Measurements from ENCODE around the gene SLC27A5.

Gene SLC27A5

DNA sequence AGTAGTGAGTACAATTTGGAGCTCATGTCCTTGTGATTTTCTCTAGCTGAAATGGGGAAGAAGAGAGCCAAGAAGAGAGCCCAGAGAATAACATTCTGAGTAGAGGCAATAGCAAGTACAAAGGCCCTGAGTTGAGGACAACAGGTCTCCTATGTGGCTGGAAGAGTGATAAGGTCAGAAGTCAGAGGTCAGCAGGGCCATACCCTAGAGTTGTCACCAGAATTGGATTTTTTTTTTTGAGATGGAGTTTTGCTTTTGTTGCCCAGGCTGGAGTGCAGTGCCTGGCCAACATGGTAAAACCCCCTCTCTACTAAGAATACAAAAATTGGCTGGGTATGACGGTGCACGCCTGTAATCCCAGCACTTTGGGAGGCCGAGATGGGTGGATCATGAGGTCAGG is 24.1 kb upstream of the SLC27A5 start:
- TF ChIP-seq JUND (IDR thresholded peaks at IDR 0.05; ENCODE audit: low read depth): no peak
- in situ Hi-C loops (cut with HindIII; ENCODE audit: low pct_unique_long_range_greater_than_20kb, low sequenced_read_pairs): no loop called here
- no peak for DNase-seq (ENCODE audit: low read depth in 1 of 2, low spot score in 1 of 2)

DNA sequence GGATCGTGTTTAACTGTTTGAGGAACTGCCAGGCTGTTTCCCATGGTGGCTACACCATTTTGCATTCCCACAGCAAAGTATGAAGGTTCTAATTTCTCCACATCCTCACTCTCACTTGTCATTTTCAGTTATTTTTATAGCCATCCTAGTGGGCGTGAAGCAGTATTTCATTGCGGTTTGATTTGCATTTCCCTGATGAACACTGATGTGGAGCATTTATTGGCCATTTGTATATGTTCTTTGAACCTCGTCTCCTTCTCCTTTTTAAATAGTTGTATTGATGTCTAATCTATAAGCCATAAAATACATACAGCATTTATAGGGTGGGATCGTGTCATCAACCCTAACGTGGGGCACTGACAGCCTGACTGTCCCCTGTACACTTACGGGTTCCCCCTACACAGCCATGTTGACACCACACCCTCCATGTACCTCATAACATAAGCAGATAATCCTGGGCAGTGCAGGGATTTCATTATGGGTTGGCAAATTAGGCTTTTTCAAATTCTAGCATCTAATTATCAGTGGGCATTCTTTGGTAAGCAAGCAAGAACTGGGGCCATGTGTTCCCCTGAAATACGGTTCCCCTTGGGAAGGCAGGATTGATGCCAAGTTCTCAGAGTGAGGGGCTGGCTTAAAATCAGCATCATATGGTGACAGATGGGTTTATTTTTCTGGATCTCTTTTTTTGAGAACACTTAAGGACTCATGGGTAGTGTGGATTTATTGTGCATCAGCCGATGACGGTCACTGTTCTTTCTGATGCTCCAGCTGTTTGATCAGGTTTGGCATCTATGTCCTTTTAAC is 19.4 kb upstream of the SLC27A5 start:
- no peak for DNase-seq (ENCODE audit: low read depth in 1 of 2, low spot score in 1 of 2)
- TF ChIP-seq JUND (IDR thresholded peaks at IDR 0.05; ENCODE audit: low read depth): no peak
- in situ Hi-C loops (cut with HindIII; ENCODE audit: low pct_unique_long_range_greater_than_20kb, low sequenced_read_pairs): no loop called here

DNA sequence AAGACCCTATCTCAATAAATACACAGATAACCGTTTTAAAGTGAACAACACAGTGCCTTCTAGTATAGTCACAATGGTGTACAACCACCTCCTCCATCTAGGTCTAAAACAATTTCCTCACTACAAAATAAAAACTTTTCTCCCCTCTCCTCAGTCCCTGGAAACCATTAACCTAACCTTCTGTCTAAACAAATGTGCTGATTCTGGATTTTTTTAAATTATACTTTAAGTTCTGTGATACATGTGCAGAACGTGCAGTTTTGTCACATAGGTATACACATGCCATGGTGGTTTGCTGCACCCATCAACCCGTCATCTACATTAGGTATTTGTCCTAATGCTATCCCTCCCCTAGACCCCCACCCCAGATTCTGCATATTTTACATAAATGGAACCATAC is 17.6 kb upstream of the SLC27A5 start:
- in situ Hi-C loops (cut with HindIII; ENCODE audit: low pct_unique_long_range_greater_than_20kb, low sequenced_read_pairs): no loop called here
- TF ChIP-seq JUND (IDR thresholded peaks at IDR 0.05; ENCODE audit: low read depth): no peak
- DNase-seq (ENCODE audit: low read depth in 1 of 2, low spot score in 1 of 2): no peak

DNA sequence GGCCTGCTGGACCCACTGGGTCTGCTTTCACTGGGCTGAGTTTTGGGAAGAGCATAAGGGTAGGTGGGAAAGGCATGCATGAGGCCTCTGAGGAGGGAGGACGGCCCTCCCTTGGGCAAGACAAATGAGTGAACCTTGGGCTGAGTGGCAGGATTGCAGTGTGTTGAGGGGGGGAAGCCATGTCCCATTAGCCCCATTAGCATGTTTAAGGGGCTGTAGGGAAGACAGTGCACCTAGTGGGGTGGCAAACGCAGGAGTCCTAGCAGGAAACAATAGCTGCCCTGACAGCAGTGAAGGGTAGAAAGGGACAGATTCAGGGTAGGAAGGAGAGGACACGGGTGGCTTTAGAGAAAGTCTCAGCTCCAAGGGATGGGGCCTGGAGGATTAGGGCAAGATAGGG is 10.9 kb upstream of the SLC27A5 start:
- in situ Hi-C loops (cut with HindIII; ENCODE audit: low pct_unique_long_range_greater_than_20kb, low sequenced_read_pairs): no loop called here
- TF ChIP-seq JUND (IDR thresholded peaks at IDR 0.05; ENCODE audit: low read depth): no peak
- DNase-seq (ENCODE audit: low read depth in 1 of 2, low spot score in 1 of 2): no peak

DNA sequence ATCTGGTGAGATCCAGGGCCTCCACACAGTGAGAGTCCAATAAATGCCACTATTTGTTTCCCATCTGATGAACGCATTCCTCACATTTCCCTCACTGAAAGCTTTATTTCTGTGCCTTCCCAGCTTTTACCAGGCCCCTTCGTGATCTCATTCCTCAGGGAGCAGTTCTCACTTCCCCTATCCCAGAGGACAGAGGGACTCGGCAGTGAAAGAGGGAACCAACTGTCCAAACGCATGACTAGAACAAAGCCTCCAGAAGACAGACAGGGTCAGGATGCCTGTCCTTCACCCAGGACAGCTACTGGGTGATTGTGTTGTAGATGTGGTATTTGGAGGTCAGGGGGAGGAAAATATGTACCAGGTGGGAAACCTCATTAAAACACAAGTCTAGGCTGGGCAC is 9.9 kb upstream of the SLC27A5 start:
- in situ Hi-C loops (cut with HindIII; ENCODE audit: low pct_unique_long_range_greater_than_20kb, low sequenced_read_pairs): no loop called here
- no peak for DNase-seq (ENCODE audit: low read depth in 1 of 2, low spot score in 1 of 2)
- TF ChIP-seq JUND (IDR thresholded peaks at IDR 0.05; ENCODE audit: low read depth): no peak

DNA sequence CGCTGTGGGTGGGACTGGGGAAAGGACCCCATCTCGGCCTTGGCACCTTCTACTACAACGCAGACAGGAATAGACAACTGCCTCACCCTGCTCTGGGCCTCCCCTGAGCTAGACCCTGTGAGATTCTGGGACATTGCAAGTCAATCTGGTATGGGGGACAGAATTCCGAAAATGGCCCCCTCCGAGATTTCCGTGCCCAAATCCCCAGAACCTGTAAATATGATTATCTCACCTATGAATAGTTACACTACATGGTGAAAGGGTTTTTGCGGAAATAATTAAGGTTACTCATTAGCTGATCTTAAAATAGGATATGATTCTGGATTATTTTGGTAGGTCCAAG is 8.4 kb upstream of the SLC27A5 start:
- in situ Hi-C loops (cut with HindIII; ENCODE audit: low pct_unique_long_range_greater_than_20kb, low sequenced_read_pairs): no loop called here
- DNase-seq (ENCODE audit: low read depth in 1 of 2, low spot score in 1 of 2): no peak
- TF ChIP-seq JUND (IDR thresholded peaks at IDR 0.05; ENCODE audit: low read depth): no peak

DNA sequence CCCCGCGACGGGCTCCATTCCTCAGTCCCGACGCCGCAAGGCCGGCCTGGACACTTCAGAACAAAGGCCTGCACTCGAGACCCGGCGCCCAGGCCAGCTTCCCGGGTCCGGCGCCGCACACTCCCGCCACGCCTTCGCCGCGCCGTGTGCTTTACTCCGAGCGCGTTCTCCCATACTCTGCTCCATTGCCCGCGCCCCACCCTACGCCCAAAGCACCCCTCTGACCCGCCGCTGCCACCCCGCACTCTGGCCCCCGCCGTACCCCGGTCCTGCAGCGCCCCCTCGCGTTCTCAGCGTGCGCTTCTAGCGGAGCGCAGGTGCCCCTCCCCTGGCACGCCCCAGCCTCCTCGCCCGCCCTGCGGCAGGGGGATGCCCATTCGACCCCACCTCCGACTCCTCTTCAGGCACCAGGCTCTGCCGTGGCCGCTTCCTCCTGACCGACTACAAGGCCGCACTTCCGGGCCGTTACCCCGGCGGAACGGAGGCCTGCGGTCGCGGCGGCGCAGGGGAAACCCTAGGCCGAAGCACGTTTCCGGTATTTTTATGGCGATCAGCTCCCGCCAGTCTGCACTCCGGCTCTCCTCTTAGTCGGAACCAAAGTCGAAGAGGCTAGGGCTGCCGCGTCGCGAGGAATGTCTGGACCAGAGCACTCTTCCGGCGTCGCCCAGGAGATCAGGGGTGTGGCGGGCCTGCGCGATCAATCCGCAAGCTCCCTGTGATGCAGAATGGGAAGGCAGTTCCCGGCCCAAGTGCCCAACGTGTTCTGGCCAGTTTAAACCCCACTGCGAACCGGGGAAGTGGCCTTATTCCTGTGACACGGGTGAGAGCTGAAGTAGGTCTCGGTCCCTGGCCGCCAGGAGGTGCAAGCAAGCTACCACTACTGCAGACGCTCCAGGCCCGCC is 7.8 kb upstream of the SLC27A5 start, which contains the start of gene ZBTB45:
ZBTB45 (minus strand) TSS at position 456 of the 902 bp plus-strand sequence. CDS start 2,137 bp downstream, outside the sequence.
- in situ Hi-C loops (cut with HindIII; ENCODE audit: low pct_unique_long_range_greater_than_20kb, low sequenced_read_pairs): no loop called here
- TF ChIP-seq JUND (IDR thresholded peaks at IDR 0.05; ENCODE audit: low read depth): no peak
- peak; percentile 66 to 95 for DNase-seq (ENCODE audit: low read depth in 1 of 2, low spot score in 1 of 2)

DNA sequence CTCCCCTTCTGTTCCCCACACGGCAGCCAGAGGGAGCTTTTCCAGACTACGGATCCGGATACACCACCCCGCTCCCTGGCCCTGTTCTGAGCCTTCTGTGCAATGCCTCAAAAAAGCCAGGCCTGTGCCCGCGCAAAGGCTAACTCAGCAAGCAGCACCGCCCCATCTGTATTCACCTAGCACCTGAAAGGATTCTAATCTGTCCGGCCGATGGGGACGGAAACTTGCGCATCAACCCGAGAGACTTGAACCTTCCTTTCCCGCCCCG is 7.2 kb upstream of the SLC27A5 start:
- DNase-seq (ENCODE audit: low read depth in 1 of 2, low spot score in 1 of 2): peak; percentile 57 to 77
- in situ Hi-C loops (cut with HindIII; ENCODE audit: low pct_unique_long_range_greater_than_20kb, low sequenced_read_pairs): no loop called here
- no peak for TF ChIP-seq JUND (IDR thresholded peaks at IDR 0.05; ENCODE audit: low read depth)

DNA sequence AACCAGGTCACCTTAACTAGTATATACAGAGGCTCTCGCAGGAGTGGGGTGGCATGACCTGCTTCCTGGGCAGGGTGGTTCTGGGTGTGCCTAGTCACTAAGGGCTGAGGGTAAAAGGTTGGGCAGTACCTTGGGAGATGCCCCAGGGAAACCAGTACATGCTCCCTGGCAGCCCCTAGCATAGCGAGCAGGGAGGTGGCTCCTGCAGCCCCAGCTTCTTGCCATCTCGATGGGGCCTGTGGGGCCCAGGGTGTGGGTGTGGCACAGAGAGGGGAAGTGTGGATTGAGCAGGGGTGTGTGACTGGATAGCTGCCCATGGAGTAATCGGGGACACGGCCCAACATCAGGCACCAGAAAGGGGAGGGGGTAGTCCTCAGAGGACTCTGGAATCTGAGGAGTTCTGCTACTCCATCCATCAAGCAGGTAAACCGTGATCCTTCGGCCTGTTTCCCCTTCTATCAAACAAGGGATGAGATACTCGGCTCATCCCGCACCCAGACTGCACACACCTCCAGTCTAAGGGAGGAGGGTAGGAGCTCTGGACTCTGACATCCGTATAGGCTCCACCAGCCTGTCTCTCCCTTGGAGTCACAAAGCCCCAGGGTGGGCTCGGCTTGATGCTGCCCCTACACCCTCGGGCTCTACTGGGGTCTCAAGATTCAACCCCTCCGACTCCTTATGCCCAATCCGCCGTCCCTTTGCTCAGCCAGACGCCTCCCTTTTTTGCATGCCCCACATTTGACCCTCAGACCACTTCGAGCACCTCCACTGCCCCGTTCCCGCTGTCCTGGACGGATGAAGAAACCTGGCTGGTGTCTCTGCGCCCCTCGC is 6.7 kb upstream of the SLC27A5 start:
- in situ Hi-C loops (cut with HindIII; ENCODE audit: low pct_unique_long_range_greater_than_20kb, low sequenced_read_pairs): no loop called here
- DNase-seq (ENCODE audit: low read depth in 1 of 2, low spot score in 1 of 2): no peak
- no peak for TF ChIP-seq JUND (IDR thresholded peaks at IDR 0.05; ENCODE audit: low read depth)

DNA sequence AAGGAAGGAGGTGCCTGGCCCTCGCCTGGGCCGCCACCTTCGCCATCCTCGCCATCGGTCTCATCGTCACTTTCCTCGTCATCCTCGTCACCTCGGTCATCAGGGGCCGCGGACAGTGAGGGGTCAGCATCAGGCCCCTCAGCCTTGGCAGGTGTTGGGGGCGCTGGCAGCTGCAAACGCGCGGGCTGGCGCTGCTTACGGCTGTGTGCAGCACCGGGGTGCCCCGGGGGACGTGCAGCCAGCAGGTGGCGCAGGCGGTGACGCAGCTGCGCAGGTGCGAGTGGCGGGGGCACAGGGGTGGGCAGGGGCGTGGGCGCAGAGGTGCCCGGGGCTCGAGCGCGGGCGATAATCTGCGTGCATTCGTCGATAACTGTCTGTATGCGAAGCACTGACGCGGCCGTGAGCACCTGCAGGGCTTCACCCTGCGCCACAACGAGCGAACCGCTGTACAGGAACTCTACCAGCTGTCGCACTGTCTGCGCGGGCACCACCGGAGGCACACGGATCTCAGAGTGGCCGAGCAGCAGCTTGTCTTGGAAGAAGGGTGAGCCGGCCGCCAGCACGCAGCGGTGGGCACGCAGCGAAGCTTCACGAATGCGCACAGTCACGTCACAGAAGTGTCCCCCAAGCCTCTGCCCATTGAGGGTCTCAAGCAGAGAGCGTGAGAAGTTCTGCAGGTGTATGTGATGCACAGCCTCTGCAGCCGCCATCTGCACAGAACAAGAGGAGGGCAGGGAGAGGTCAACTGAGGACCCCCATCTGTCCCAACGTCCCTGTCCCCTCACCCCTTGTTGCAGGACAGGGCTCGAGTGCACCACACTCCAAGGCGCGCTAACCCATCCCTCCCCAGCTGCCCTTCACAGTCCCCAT is 5.4 kb upstream of the SLC27A5 start:
- in situ Hi-C loops (cut with HindIII; ENCODE audit: low pct_unique_long_range_greater_than_20kb, low sequenced_read_pairs): no loop called here
- no peak for DNase-seq (ENCODE audit: low read depth in 1 of 2, low spot score in 1 of 2)

DNA sequence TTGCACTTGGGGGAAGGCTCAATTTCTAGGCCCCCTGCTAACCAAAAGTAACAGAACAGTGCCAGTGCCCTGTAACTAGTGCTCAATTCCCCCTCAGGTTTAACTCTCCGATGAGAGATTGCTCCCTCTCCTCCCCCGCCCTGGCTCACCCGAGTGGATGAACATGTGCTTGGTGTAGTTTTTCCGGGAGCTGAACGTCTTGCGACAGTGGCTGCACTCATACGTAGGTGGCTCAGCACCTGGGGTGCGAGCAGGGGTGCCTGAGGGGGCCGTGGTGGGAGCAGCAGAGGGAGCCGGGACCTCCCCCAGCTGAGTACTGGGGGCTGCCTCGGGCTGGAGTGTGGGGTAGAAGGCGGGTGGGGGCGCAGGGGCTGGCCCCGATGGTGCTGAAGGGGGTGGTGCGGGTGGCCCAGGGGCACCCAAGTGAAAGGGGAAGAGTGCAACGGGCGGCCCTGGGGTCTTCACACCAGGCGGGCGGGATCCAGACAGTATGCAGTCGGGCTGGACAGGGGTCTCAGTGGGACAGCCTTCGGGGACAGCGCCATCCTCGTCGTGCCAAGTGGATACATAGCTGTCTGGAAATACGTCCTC is 4.5 kb upstream of the SLC27A5 start:
- in situ Hi-C loops (cut with HindIII; ENCODE audit: low pct_unique_long_range_greater_than_20kb, low sequenced_read_pairs): no loop called here
- no peak for DNase-seq (ENCODE audit: low read depth in 1 of 2, low spot score in 1 of 2)
- no peak for TF ChIP-seq JUND (IDR thresholded peaks at IDR 0.05; ENCODE audit: low read depth)

More for the DNA sequence above, 5.4 kb upstream of the SLC27A5 start:
- no peak for TF ChIP-seq JUND (IDR thresholded peaks at IDR 0.05; ENCODE audit: low read depth)

All from T47D (cell line).